ENCODE results near the gene RADIL. TPM values are rescaled to one million over a fixed set of nuclear protein-coding genes. Genes with fewer than 3 reads are reported as not detected.

Gene RADIL
- total RNA-seq, 4 donors from 2014 or later = 0.80 to 6.2 (median 1.7) TPM

DNA sequence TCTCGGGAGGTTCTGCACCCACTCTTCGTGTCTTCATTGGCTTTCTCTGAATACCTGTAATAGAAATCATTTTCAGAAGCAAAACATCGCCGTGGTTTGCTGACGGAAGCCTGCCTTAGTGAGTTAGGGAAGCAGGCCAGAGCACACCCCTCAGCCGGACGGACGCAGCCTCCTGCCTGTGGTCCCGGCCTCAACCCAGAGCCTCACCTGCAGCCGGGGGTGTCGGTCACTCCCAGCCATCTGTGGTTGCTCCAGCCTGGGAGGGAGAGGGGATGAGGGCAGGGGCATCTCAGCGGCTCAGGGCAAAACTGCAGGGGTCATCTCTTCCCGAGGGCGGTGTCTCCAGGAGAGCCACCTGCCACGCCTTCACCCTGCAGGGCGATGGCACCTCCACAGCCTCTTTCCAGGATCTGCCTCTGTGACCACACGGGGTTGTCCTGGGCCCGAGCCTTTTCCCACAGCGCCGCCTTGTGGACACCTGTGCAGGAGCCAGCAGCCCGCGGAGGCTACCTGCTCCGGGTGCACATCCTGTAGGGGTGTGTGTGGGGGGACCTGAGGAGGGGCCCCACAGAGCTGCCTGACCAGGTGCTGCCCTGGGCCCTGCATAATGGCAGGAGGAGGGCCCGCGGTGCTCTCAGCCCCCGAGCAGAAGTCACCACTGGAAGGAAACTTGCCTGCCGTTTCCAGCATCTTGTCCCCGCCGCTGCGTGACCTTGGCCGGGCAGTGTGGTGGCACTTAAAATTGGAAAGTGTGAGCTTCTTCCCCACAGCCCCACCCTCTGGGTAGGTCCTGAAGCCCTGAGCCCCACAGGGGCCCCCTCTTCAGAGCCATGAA is 129.7 kb downstream of the RADIL start:
- Histone ChIP-seq H3K27ac (peak overlapping the region in 3 of 4 donors; percentile 23 to 43 (median 25)), H3K9me3 (no peaks in the 10 kb centered on the region), H3K4me3 (no peak overlapping the region), H3K27me3 (no peaks in the 10 kb centered on the region), H3K4me1 (peaks cover 0 to 3% (median 0%) of the 10 kb centered on the region in 4 donors), H3K36me3 (peaks cover 0 to 31% (median 13%) of the 10 kb centered on the region in 4 donors)
- TF ChIP-seq POLR2AphosphoS5 (IDR thresholded peaks at IDR 0.05) = no peak
- TF ChIP-seq, protein P1, sequence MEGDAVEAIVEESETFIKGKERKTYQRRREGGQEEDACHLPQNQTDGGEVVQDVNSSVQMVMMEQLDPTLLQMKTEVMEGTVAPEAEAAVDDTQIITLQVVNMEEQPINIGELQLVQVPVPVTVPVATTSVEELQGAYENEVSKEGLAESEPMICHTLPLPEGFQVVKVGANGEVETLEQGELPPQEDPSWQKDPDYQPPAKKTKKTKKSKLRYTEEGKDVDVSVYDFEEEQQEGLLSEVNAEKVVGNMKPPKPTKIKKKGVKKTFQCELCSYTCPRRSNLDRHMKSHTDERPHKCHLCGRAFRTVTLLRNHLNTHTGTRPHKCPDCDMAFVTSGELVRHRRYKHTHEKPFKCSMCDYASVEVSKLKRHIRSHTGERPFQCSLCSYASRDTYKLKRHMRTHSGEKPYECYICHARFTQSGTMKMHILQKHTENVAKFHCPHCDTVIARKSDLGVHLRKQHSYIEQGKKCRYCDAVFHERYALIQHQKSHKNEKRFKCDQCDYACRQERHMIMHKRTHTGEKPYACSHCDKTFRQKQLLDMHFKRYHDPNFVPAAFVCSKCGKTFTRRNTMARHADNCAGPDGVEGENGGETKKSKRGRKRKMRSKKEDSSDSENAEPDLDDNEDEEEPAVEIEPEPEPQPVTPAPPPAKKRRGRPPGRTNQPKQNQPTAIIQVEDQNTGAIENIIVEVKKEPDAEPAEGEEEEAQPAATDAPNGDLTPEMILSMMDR (IDR thresholded peaks at IDR 0.05) = peak; percentile 89 to 96 (median 96)
- TF ChIP-seq POLR2A (IDR thresholded peaks at IDR 0.05) = no peak
- TF ChIP-seq EP300 (IDR thresholded peaks at IDR 0.05; ENCODE audit: low read depth) = no peak
- in situ Hi-C loops (cut with MboI; ENCODE audit: low pct_ligation_motif_present in 1 of 4, low pct_unique_long_range_greater_than_20kb in 1 of 4, low sequenced_read_pairs in 3 of 4) (loop anchor here in 3 of 4 donors (10.0 to 25.0 kb wide), 2 partner anchors 109 to 142 kb away; no protein-coding TSS in a partner anchor), intact Hi-C loops (cut with DNase I; ENCODE audit: low total_unique reads) (loop anchor here (5.0 kb wide), 1 partner anchor 112 kb away; no protein-coding TSS in a partner anchor)
- 45% methylated on average over 30 of the region's 31 CpGs; no CpG with 5 or more reads in 1 of the 2 donors for WGBS, 2 donors (ENCODE audit: low coverage in 1 of 2)
- DNase-seq = peak; percentile 88

DNA sequence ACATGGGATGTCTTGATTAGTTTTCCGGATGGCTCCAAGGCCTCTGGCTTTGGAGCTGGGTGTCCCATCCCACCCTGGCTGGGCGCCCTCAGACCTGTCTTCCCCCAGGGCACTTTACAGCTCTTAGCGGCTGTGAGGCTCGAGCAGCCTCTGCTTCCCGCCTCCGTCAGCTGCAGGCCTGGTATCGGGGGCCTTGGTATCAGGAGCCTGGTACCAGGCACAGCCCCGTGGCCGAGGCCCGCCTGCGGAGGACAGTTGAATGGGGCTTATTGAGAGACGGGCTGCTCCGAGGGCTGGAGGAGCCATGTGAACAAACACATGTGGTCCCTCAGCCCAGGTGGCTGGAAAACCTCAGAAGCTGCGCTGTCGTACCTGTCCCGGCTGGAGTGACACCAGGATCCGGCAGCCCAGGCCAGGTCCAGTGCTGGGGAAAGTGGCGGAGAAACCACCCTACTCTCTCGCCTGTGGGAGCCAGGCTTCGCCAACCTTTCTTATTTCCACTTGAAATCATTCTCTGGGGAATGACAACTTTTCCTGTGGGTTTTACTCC is 132.0 kb downstream of the RADIL start:
- H3K36me3 ChIP-seq = peaks cover 0 to 21% (median 6%) of the 10 kb centered on the region in 4 donors
- no peak for DNase-seq
- peak overlapping the region in 1 of 4 donors; percentile 3 for H3K27ac ChIP-seq
- in situ Hi-C loops (cut with MboI; ENCODE audit: low pct_ligation_motif_present in 1 of 4, low pct_unique_long_range_greater_than_20kb in 1 of 4, low sequenced_read_pairs in 3 of 4) (loop anchor here in 3 of 4 donors (10.0 to 25.0 kb wide), 2 partner anchors 107 to 139 kb away; no protein-coding TSS in a partner anchor), intact Hi-C loops (cut with DNase I; ENCODE audit: low total_unique reads) (loop anchor here (5.0 kb wide), 1 partner anchor 109 kb away; no protein-coding TSS in a partner anchor)
- TF ChIP-seq, protein P1 (IDR thresholded peaks at IDR 0.05) = no peak
- no peak for TF ChIP-seq EP300 (IDR thresholded peaks at IDR 0.05; ENCODE audit: low read depth)
- no peak for TF ChIP-seq POLR2AphosphoS5 (IDR thresholded peaks at IDR 0.05)
- no peak for TF ChIP-seq POLR2A (IDR thresholded peaks at IDR 0.05)
- H3K4me1 ChIP-seq = peaks cover 12 to 25% (median 17%) of the 10 kb centered on the region in 4 donors
- no peaks in the 10 kb centered on the region for H3K9me3 ChIP-seq
- no peaks in the 10 kb centered on the region for H3K27me3 ChIP-seq
- no peak overlapping the region for H3K4me3 ChIP-seq
- WGBS, 2 donors (ENCODE audit: low coverage in 1 of 2) = 92% methylated on average over 20 of the region's 20 CpGs; no CpG with 5 or more reads in 1 of the 2 donors

DNA sequence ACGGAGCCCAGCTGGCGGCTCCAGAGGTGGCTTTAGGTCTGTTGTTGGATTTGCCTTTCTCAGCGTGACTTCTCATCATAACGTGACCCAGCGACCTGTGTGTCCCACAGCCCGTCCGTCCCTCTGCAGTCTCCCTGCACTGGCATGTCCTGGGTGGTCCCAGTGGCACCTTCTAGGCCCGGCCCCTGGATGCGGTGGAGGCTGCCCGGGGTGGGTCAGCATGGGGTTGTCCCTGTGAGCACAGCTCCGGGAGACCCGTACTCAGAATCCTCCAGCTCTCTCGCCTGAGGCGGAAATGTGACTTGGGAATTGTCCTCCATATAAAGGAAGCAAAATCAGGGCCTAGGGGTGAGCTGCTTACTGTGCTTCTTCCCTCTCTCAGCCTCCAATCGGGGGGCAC is 133.7 kb downstream of the RADIL start:
- Histone ChIP-seq H3K27ac (peak overlapping the region; percentile 6 to 99 (median 52)), H3K9me3 (no peaks in the 10 kb centered on the region), H3K36me3 (peaks cover 0 to 5% (median 0%) of the 10 kb centered on the region in 4 donors), H3K4me1 (peaks cover 15 to 42% (median 31%) of the 10 kb centered on the region in 4 donors), H3K27me3 (no peaks in the 10 kb centered on the region), H3K4me3 (no peak overlapping the region)
- TF ChIP-seq, protein P1 (IDR thresholded peaks at IDR 0.05) = no peak
- TF ChIP-seq POLR2AphosphoS5 (IDR thresholded peaks at IDR 0.05) = no peak
- TF ChIP-seq EP300 (IDR thresholded peaks at IDR 0.05; ENCODE audit: low read depth) = no peak
- no peak for TF ChIP-seq POLR2A (IDR thresholded peaks at IDR 0.05)
- WGBS, 2 donors (ENCODE audit: low coverage in 1 of 2) = 93% methylated on average over 15 of the region's 15 CpGs; no CpG with 5 or more reads in 1 of the 2 donors
- in situ Hi-C loops (cut with MboI; ENCODE audit: low pct_ligation_motif_present in 1 of 4, low pct_unique_long_range_greater_than_20kb in 1 of 4, low sequenced_read_pairs in 3 of 4) (loop anchor here in 3 of 4 donors (10.0 to 25.0 kb wide), 3 partner anchors 65 to 137 kb away; partner anchors contain the start of gene FOXK1 (in 1 of the 3)), intact Hi-C loops (cut with DNase I; ENCODE audit: low total_unique reads) (loop anchor here (5.0 kb wide), 2 partner anchors 67 to 107 kb away; partner anchors contain the start of gene FOXK1)
- no peak for DNase-seq
